IMR-90 (cell line): Measurements from ENCODE around the gene GNAI2. TPM values are rescaled to one million over a fixed set of nuclear protein-coding genes. Genes with fewer than 3 reads are reported as not detected.

Experiments
- ATAC-seq: fragments of 200-7000 bp; cut with Tn5 transposase; 2 replicates; pipeline ENCODE4 v1.9.1; 2020; ENCODE audit warnings: low read depth, mild to moderate bottlenecking, moderate library complexity
- BruUV-seq: library from RNA; stranded (reverse); fragments of 400-500 nt; replicated peaks from 2 replicates; lab custom pipeline; 2021; lab: Mats Ljungman, UMichigan
- CTCF ChIA-PET: fragments of 300-600 bp; formaldehyde crosslinking; extraction: SDS; loops from one replicate; lab custom pipeline; 2021; ENCODE audit warnings: antibody characterized with exemption; lab: Yijun Ruan, JAX
- POLR2A ChIA-PET: fragments of 300-600 bp; sonication (Branson Sonifier 250); formaldehyde crosslinking; loops from one replicate; lab custom pipeline; 2022; ENCODE audit warnings: antibody characterized with exemption; ENCODE audit not compliant: unreplicated experiment; lab: Charles Lee
- DNase-seq: peaks from one replicate; pipeline ENCODE4 v3.0.0; 2013
- H2AFZ ChIP-seq: replicated peaks from 2 replicates; pipeline ENCODE3; 2013; ENCODE audit warnings: low read length, mild to moderate bottlenecking; ENCODE audit not compliant: poor library complexity
- H2AK5ac ChIP-seq: 2 replicates; pipeline ENCODE4 v1.6.1; 2013; ENCODE audit warnings: low read depth, low read length, inconsistent platforms
- H2AK9ac ChIP-seq: replicated peaks from 2 replicates; pipeline ENCODE3; 2013; ENCODE audit warnings: mild to moderate bottlenecking, low read depth, low read length, moderate library complexity; ENCODE audit not compliant: poor library complexity
- H2BK120ac ChIP-seq: 2 replicates; pipeline ENCODE4 v1.6.1; 2013; ENCODE audit warnings: low read depth, low read length, inconsistent platforms
- H2BK15ac ChIP-seq: 3 replicates; pipeline ENCODE4 v1.6.1; 2013; ENCODE audit warnings: low read depth, low read length, inconsistent platforms
- H2BK20ac ChIP-seq: 2 replicates; pipeline ENCODE4 v1.6.1; 2013; ENCODE audit warnings: low read depth, mild to moderate bottlenecking, inconsistent platforms, low read length, moderate library complexity
- H2BK5ac ChIP-seq: 2 replicates; pipeline ENCODE4 v1.6.1; 2013; ENCODE audit warnings: mild to moderate bottlenecking, low read depth, low read length, inconsistent platforms; ENCODE audit not compliant: poor library complexity, severe bottlenecking
- H3K14ac ChIP-seq: replicated peaks from 2 replicates; pipeline ENCODE4 v1.6.1; 2013; ENCODE audit warnings: low read depth, low read length, inconsistent platforms
- H3K18ac ChIP-seq: 2 replicates; pipeline ENCODE4 v1.6.1; 2013; ENCODE audit warnings: low read depth, low read length, control low read depth
- H3K23ac ChIP-seq: 2 replicates; pipeline ENCODE4 v1.6.1; 2013; ENCODE audit warnings: low read depth, low read length, inconsistent platforms
- H3K27ac ChIP-seq: 2 replicates; pipeline ENCODE4 v1.5.1; 2013; ENCODE audit warnings: mild to moderate bottlenecking, control low read depth, low read length; ENCODE audit not compliant: insufficient read depth
- H3K27me3 ChIP-seq: 2 replicates; pipeline ENCODE4 v1.6.1; 2013; ENCODE audit warnings: low read length; ENCODE audit not compliant: control insufficient read depth, insufficient read depth
- H3K36me3 ChIP-seq: 2 replicates; pipeline ENCODE4 v1.6.1; 2013; ENCODE audit warnings: low read length, mixed read lengths; ENCODE audit not compliant: control insufficient read depth, insufficient read depth
- H3K4ac ChIP-seq: 2 replicates; pipeline ENCODE4 v1.6.1; 2013; ENCODE audit warnings: low read depth, low read length, inconsistent platforms
- H3K4me1 ChIP-seq: 2 replicates; pipeline ENCODE4 v1.6.1; 2013; ENCODE audit warnings: low read length, mixed read lengths; ENCODE audit not compliant: control insufficient read depth, insufficient read depth
- H3K4me2 ChIP-seq: 2 replicates; pipeline ENCODE4 v1.6.1; 2013; ENCODE audit warnings: low read depth, mild to moderate bottlenecking, control low read depth, low read length, moderate library complexity
- H3K4me3 ChIP-seq: 2 replicates; pipeline ENCODE4 v1.5.1; 2013; ENCODE audit warnings: low read depth, mild to moderate bottlenecking, control low read depth, low read length, moderate library complexity; ENCODE audit not compliant: insufficient read depth
- H3K56ac ChIP-seq: 2 replicates; pipeline ENCODE4 v1.6.1; 2013; ENCODE audit warnings: low read length, inconsistent platforms; ENCODE audit not compliant: insufficient read depth; ENCODE audit errors: extremely low read depth
- H3K79me1 ChIP-seq, 2 experiments: 2 replicates each; pipeline ENCODE4 v1.6.1; 2013; ENCODE audit warnings: low read length in 2 of 2, inconsistent platforms in 1 of 2, low read depth in 1 of 2
- H3K9ac ChIP-seq: 2 replicates; pipeline ENCODE4 v1.6.1; 2013; ENCODE audit warnings: low read depth, low read length, control low read depth
- H3K9me1 ChIP-seq: 2 replicates; pipeline ENCODE4 v1.6.1; 2013; ENCODE audit warnings: low read length, inconsistent platforms; ENCODE audit not compliant: insufficient read depth
- H3K9me3 ChIP-seq: 2 replicates; pipeline ENCODE4 v1.6.1; 2013; ENCODE audit warnings: low read length; ENCODE audit not compliant: control insufficient read depth, insufficient read depth
- H4K20me1 ChIP-seq: 2 replicates; pipeline ENCODE4 v1.6.1; 2013; ENCODE audit warnings: low read length, inconsistent platforms; ENCODE audit not compliant: insufficient read depth
- H4K5ac ChIP-seq: 2 replicates; pipeline ENCODE4 v1.6.1; 2013; ENCODE audit warnings: mild to moderate bottlenecking, low read depth, low read length, control low read depth
- H4K8ac ChIP-seq, 2 experiments: 2 replicates each; pipeline ENCODE4 v1.6.1; 2013; ENCODE audit warnings: low read depth in 2 of 2, low read length in 2 of 2, control low read depth in 1 of 2, inconsistent platforms in 1 of 2
- H4K91ac ChIP-seq: 2 replicates; pipeline ENCODE4 v1.6.1; 2013; ENCODE audit warnings: low read depth, low read length, inconsistent platforms; ENCODE audit not compliant: insufficient read depth
- CEBPB ChIP-seq: IDR thresholded peaks from 2 replicates; pipeline ENCODE4 v1.6.1; 2012; ENCODE audit warnings: low read depth, low read length, improper control_type of control experiment
- FOS ChIP-seq: fragments of 150-350 bp; IDR thresholded peaks from 2 replicates; pipeline ENCODE4 v1.6.1; 2016; ENCODE audit warnings: low read depth, low read length
- POLR2A ChIP-seq: IDR thresholded peaks from 2 replicates; pipeline ENCODE4 v1.6.1; 2012; ENCODE audit warnings: mild to moderate bottlenecking, low read depth, low read length
- SMC3 ChIP-seq: fragments of 150-350 bp; IDR thresholded peaks from 2 replicates; pipeline ENCODE4 v1.6.1; 2016; ENCODE audit warnings: low read depth, mild to moderate bottlenecking, antibody characterized with exemption, low read length, moderate library complexity
- WGBS, 2 experiments: methylation state at CpG; one replicate each; pipeline versions ENCODE4 v1.1.5 to v1.1.7; 2013; ENCODE audit warnings: missing lambda C conversion rate in 2 of 2; ENCODE audit not compliant: insufficient read length in 1 of 2; ENCODE audit errors: extremely low coverage in 2 of 2; 5-methylcytosine and 5-hydroxymethylcytosine counted together
- dilution Hi-C: fragments of 300-500 bp; cut with HindIII; formaldehyde crosslinking; loops from one replicate; pipeline ENCODE4 v1.14.3; 2018; ENCODE audit warnings: low sequenced_read_pairs; ENCODE audit not compliant: unreplicated experiment
- in situ Hi-C: fragments of 300-500 bp; cut with MboI; formaldehyde crosslinking; loops from 3 replicates; pipeline ENCODE4 v1.14.3; 2019; ENCODE audit warnings: low sequenced_read_pairs, inconsistent platforms, mixed read lengths
- intact Hi-C: fragments of 100-400 bp; cut with micrococcal nuclease; formaldehyde crosslinking; loops from 2 replicates; pipeline ENCODE4 v1.10.0; 2022
- polyA plus RNA-seq, 3 experiments: library from polyadenylated mRNA; depleted of rRNA; stranded (reverse); fragments of >200 nt; gene quantifications; 2 replicates each; pipeline ENCODE4 v1.2.3, GENCODE V29; 2012; ENCODE audit warnings: low replicate concordance in 1 of 3
- total RNA-seq: library from RNA; depleted of rRNA; stranded (reverse); fragments of >200 nt; gene quantifications from 2 replicates; pipeline ENCODE4 v1.2.3, GENCODE V29; 2012
- TF ChIP-seq, protein P1 (sequence below): fragments of 150-350 bp; IDR thresholded peaks from 2 replicates; pipeline ENCODE4 v1.6.1; 2017; ENCODE audit warnings: mild to moderate bottlenecking, antibody characterized with exemption, low read length, low read depth

Gene GNAI2
- total and polyA plus RNA-seq, 2 of the 4 experiments (the other 2 are of a cell fraction), result 867 to 1,079 TPM

- H3K79me1 ChIP-seq, result no peaks in the 10 kb centered on the region
- H4K5ac ChIP-seq, result no peak overlapping the region
- no peak overlapping the region for H3K4me2 ChIP-seq
- no peak overlapping the region for H4K8ac ChIP-seq
- no peak overlapping the region for H2BK15ac ChIP-seq
- H3K56ac ChIP-seq, result no peak overlapping the region
- dilution Hi-C loops (no loop called here), in situ Hi-C loops (no loop called here), intact Hi-C loops (no loop called here)
- no TSS peak for BruUV-seq
- H3K4me3 ChIP-seq, result no peak overlapping the region
- no peak overlapping the region for H3K9ac ChIP-seq
- no peak overlapping the region for H3K18ac ChIP-seq
- no peak for DNase-seq
- H2AFZ ChIP-seq, result no peak overlapping the region
- CTCF ChIA-PET, result interaction anchor here (1.6 kb wide), 1 partner anchor 16 kb away, joined by 5 read pairs; no protein-coding TSS in a partner anchor
- POLR2A ChIA-PET, result no interaction called here
- H3K27me3 ChIP-seq, result peaks cover 38% of the 10 kb centered on the region
- no peak overlapping the region for H3K4ac ChIP-seq
- 70% methylated on average over 2 of the region's 5 CpGs; no CpG with 5 or more reads in 1 of the 2 experiments for WGBS, 2 experiments
- H3K14ac ChIP-seq, result no peak overlapping the region
- ATAC-seq, result no peak
- no peak overlapping the region for H2AK9ac ChIP-seq
- no peak overlapping the region for H4K91ac ChIP-seq
- no peaks in the 10 kb centered on the region for H3K36me3 ChIP-seq
- no peak for TF ChIP-seq POLR2A
- no peak for TF ChIP-seq SMC3
- TF ChIP-seq, protein P1, sequence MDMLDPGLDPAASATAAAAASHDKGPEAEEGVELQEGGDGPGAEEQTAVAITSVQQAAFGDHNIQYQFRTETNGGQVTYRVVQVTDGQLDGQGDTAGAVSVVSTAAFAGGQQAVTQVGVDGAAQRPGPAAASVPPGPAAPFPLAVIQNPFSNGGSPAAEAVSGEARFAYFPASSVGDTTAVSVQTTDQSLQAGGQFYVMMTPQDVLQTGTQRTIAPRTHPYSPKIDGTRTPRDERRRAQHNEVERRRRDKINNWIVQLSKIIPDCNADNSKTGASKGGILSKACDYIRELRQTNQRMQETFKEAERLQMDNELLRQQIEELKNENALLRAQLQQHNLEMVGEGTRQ, result no peak
- no peak for TF ChIP-seq FOS
- no peak for TF ChIP-seq CEBPB
- no peak overlapping the region for H2BK120ac ChIP-seq
- no peaks in the 10 kb centered on the region for H3K9me3 ChIP-seq
- no peak overlapping the region for H3K27ac ChIP-seq
- H2BK5ac ChIP-seq, result no peak overlapping the region
- no peak overlapping the region for H2AK5ac ChIP-seq
- no peaks in the 10 kb centered on the region; the same call in 1 of the 2 replicates for H4K20me1 ChIP-seq
- no peak overlapping the region for H2BK20ac ChIP-seq
- no peaks in the 10 kb centered on the region for H3K9me1 ChIP-seq
- H3K4me1 ChIP-seq, result peaks cover 2% of the 10 kb centered on the region; the same call in 1 of the 2 replicates
- no peak overlapping the region for H3K23ac ChIP-seq
Observed at GRCh38 chr3:50210176-50210509, 25.9 kb upstream of the GNAI2 start.
